Adipocyte (in vitro differentiated cells): ENCODE data around the gene WEE2.

ENCODE experiments used
- DNase-seq: peaks from one replicate; pipeline ENCODE4 v3.0.0-alpha.2; 2015; ENCODE audit warnings: low read depth
- H3K27me3 ChIP-seq: replicated peaks from 2 replicates; pipeline ENCODE4 v1.7.0; 2013; ENCODE audit warnings: mild to moderate bottlenecking, low read length, moderate library complexity; ENCODE audit not compliant: control insufficient read depth, insufficient read depth
- H3K36me3 ChIP-seq: 2 replicates; pipeline ENCODE4 v1.7.0; 2013; ENCODE audit warnings: low read length, mild to moderate bottlenecking, moderate library complexity; ENCODE audit not compliant: control insufficient read depth, insufficient read depth, severe bottlenecking
- H3K4me1 ChIP-seq: 2 replicates; pipeline ENCODE4 v1.7.0; 2013; ENCODE audit warnings: mild to moderate bottlenecking, low read length, moderate library complexity; ENCODE audit not compliant: control insufficient read depth, insufficient read depth
- H3K4me3 ChIP-seq: 2 replicates; pipeline ENCODE4 v1.7.0; 2013; ENCODE audit warnings: mild to moderate bottlenecking, low read length, moderate library complexity
- H3K9ac ChIP-seq: 2 replicates; pipeline ENCODE4 v1.7.0; 2013; ENCODE audit warnings: mild to moderate bottlenecking, low read length, moderate library complexity
- H3K9me3 ChIP-seq: 2 replicates; pipeline ENCODE4 v1.7.0; 2013; ENCODE audit warnings: mild to moderate bottlenecking, low read length, moderate library complexity; ENCODE audit not compliant: control insufficient read depth

Gene WEE2

GRCh38 chr7:141704112-141704511 is 4.0 kb upstream of the WEE2 start:
- no peak overlapping the region for H3K4me3 ChIP-seq
- no peak for DNase-seq
- H3K9me3 ChIP-seq: no peaks in the 10 kb centered on the region
- peaks cover 11% of the 10 kb centered on the region for H3K4me1 ChIP-seq
- no peaks in the 10 kb centered on the region for H3K36me3 ChIP-seq
- no peak overlapping the region for H3K9ac ChIP-seq
- no peaks in the 10 kb centered on the region for H3K27me3 ChIP-seq

GRCh38 chr7:141704741-141705140 is 3.4 kb upstream of the WEE2 start:
- peak; percentile 6 for DNase-seq
- no peaks in the 10 kb centered on the region for H3K27me3 ChIP-seq
- H3K9me3 ChIP-seq: no peaks in the 10 kb centered on the region
- H3K36me3 ChIP-seq: no peaks in the 10 kb centered on the region
- no peak overlapping the region for H3K4me3 ChIP-seq
- H3K9ac ChIP-seq: no peak overlapping the region
- H3K4me1 ChIP-seq: peaks cover 11% of the 10 kb centered on the region

DNA sequence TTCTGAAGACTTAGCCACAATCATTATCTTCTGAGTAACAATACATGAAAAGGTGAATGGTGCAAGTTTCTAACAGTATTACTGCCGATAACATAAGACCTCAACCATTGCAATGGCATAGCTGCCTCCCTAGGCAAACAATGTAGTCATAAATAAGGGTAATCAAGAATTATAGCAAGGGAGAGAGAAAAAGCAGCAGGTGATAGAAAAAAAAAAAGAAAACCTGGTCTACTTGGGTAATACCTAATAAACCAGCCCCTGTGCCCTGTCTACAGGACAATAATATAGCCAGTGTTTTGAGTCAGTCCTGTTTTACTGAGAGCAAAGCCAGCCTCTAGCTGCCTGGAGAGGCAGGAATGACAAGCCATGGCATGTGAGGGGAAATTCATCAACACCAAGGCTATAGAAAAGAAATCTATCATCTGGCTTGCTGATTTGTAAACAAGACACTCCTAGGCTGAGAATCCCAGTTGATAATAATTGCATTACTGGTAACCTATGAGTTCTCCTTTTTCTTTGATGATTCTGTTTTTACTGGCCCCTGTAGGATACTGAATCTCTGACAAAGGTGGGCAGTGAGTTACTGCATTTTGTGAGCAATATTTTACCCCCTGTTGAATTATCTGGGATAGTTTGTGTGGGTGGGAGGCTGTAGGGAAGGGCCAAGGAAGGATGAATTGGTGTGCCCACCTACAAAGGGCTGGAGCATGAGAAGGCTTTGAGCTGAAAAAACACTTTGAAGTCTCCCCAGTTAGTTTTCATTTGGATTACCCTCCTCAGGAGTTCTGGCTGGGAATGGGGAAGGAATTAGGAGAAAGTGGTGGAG is 1.7 kb upstream of the WEE2 start:
- no peaks in the 10 kb centered on the region for H3K27me3 ChIP-seq
- H3K9me3 ChIP-seq: no peaks in the 10 kb centered on the region
- DNase-seq: no peak
- H3K9ac ChIP-seq: no peak overlapping the region
- H3K36me3 ChIP-seq: no peaks in the 10 kb centered on the region
- H3K4me1 ChIP-seq: peaks cover 5% of the 10 kb centered on the region
- no peak overlapping the region for H3K4me3 ChIP-seq

DNA sequence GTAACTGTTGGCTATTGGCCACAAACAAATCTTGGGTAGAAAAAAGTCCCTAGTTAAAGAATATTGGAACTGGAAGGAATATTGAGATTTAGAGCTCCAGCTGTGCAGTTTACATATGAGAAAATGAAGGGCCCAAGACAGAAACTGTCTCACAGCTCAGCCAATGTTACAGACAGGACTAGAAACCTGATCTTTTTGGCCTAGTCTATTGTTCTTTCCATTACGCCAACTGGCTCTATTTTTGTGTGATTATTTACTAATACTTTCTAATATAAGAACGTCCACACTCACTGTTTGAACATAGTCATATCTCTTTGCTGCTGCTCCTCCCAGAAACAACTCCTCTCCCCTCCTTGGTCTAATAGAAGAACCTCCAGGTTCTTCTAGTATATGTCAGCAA is 1.2 kb downstream of the WEE2 start:
- H3K27me3 ChIP-seq: no peaks in the 10 kb centered on the region
- H3K4me1 ChIP-seq: no peaks in the 10 kb centered on the region
- H3K4me3 ChIP-seq: no peak overlapping the region
- no peaks in the 10 kb centered on the region for H3K9me3 ChIP-seq
- H3K9ac ChIP-seq: no peak overlapping the region
- no peak for DNase-seq
- H3K36me3 ChIP-seq: no peaks in the 10 kb centered on the region

DNA sequence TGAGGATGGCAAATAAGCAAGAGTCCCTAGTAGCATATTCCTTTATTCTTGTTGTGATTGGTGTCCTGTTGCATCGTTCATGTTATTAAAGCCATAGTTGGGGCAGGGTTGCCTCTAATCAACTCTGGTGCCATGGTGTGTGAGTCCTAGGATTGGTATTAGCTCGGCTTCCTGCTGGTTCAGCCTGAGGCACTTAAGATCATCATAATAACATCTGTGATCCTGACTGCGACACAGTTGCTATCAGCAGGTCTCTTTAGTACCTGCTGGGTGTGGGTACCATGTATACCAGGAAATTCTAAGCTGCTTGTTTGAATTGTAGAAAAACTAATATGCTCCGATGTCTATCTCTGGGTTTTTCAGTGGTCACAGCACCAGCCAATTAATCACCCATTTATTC is 1.6 kb downstream of the WEE2 start:
- H3K9me3 ChIP-seq: no peaks in the 10 kb centered on the region
- no peaks in the 10 kb centered on the region for H3K27me3 ChIP-seq
- no peaks in the 10 kb centered on the region for H3K36me3 ChIP-seq
- no peak overlapping the region for H3K9ac ChIP-seq
- H3K4me3 ChIP-seq: no peak overlapping the region
- H3K4me1 ChIP-seq: no peaks in the 10 kb centered on the region
- DNase-seq: no peak

DNA sequence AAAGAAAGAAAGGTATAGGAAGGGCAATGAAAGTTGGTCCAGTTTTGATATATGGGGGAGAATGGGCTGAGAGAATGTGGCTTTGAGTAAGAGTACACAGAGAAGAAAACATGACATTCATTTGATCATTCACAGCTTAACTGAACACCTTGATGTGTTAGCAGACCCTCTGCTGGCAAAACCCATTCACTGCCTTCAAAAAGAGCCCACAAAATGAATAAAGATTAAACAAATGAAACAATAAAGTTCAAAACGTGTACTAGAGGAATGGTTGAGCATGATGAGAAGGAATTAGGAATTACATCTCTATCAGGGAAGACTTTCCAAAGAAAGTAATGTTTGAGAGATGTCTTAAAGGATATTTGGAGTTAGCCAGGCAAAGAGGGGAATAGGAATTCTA is 2.1 kb downstream of the WEE2 start:
- Histone ChIP-seq H3K27me3 (no peaks in the 10 kb centered on the region), H3K4me1 (no peaks in the 10 kb centered on the region), H3K4me3 (no peak overlapping the region), H3K9me3 (no peaks in the 10 kb centered on the region), H3K9ac (no peak overlapping the region), H3K36me3 (no peaks in the 10 kb centered on the region)
- no peak for DNase-seq

GRCh38 chr7:141712603-141713255 is 4.6 kb downstream of the WEE2 start:
- DNase-seq: no peak
- H3K9me3 ChIP-seq: no peaks in the 10 kb centered on the region
- no peaks in the 10 kb centered on the region for H3K4me1 ChIP-seq
- H3K4me3 ChIP-seq: no peak overlapping the region
- no peaks in the 10 kb centered on the region for H3K27me3 ChIP-seq
- no peaks in the 10 kb centered on the region for H3K36me3 ChIP-seq
- no peak overlapping the region for H3K9ac ChIP-seq

GRCh38 chr7:141713890-141714289 is 5.7 kb downstream of the WEE2 start:
- Histone ChIP-seq H3K4me3 (no peak overlapping the region), H3K9ac (no peak overlapping the region), H3K4me1 (no peaks in the 10 kb centered on the region), H3K36me3 (no peaks in the 10 kb centered on the region), H3K9me3 (no peaks in the 10 kb centered on the region), H3K27me3 (no peaks in the 10 kb centered on the region)
- DNase-seq: no peak

DNA sequence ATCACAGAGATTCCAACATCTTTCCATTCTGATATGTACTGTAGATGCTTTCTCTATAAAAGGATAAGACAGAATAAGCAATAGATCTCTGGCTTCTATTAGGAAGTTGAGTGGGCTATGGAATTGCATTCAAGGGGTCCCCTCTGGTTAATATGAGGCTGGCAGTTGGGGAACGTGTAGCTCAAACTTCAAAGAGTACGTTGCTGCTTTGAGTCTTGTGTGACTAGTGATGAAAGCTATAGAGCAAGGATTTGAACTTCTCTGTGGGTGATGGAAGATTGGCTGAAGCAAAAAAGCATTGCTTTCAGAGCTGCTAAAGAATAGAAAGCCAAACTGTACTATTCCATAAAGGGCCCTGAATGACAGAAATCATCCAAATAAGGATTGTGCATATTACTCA is 6.4 kb downstream of the WEE2 start:
- Histone ChIP-seq H3K27me3 (no peaks in the 10 kb centered on the region), H3K4me3 (no peak overlapping the region)
- DNase-seq: no peak

GRCh38 chr7:141715018-141715417 is 6.9 kb downstream of the WEE2 start:
- Histone ChIP-seq H3K9me3 (no peaks in the 10 kb centered on the region), H3K27me3 (no peaks in the 10 kb centered on the region), H3K36me3 (no peaks in the 10 kb centered on the region), H3K4me3 (no peak overlapping the region), H3K9ac (no peak overlapping the region), H3K4me1 (no peaks in the 10 kb centered on the region)
- no peak for DNase-seq

More for the DNA sequence above, 6.4 kb downstream of the WEE2 start:
- H3K9ac ChIP-seq: no peak overlapping the region
- no peaks in the 10 kb centered on the region for H3K9me3 ChIP-seq
- H3K36me3 ChIP-seq: no peaks in the 10 kb centered on the region
- H3K4me1 ChIP-seq: no peaks in the 10 kb centered on the region

DNA sequence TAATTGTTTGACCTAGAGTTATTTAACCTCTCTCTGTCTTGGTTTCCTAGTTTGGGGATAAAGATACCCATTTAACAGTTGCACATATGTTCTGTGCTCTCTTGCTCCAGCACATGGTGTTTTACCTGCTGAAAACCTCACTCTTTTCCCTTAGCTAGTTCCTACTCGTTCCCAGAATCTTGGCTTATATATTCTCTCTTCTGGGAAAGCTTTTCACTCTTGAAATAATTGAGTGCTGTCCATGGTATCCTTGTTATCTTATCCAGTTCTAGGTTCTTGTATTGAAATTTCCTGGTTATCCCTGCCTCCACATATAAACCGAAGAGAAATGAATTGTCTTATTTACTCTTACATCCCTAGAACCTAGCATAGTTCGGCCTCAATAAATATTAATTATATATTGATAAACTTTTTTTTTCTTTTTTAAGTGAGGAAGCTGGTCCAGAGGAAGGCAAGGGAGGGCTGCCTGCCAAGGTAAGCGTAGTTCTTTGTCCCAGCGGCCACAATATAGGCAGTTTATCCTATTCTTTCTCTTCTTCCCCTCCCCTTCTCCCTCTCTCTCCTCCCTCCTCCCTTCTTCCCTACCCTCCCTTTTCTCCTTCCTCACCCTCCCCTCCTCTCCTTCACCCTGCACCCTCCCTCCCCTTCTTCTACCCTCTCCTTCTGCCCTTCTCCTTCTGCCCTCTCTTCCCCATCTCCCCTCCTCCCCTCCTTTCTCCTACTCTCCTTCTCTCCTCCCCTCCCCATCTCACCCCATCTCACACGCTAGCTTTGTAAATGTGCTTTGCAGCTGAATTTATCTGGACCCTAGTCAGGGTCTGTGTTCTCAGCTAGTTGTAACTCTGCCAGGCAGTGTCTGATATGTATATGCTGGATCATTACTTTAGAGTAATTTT is 7.9 kb downstream of the WEE2 start:
- Histone ChIP-seq H3K4me3 (no peak overlapping the region), H3K4me1 (no peaks in the 10 kb centered on the region), H3K27me3 (no peaks in the 10 kb centered on the region), H3K9ac (no peak overlapping the region), H3K36me3 (no peaks in the 10 kb centered on the region), H3K9me3 (no peaks in the 10 kb centered on the region)
- no peak for DNase-seq
